22Rv1 (cell line): ENCODE data around the gene MAD1L1.

Experiments used
- ZFX ChIP-seq: fragments of 450-650 bp; IDR thresholded peaks from 2 replicates; pipeline ENCODE4 v1.6.1; 2017; ENCODE audit warnings: antibody characterized with exemption, borderline replicate concordance
- TF ChIP-seq, protein P1 (sequence below): fragments of 450-650 bp; IDR thresholded peaks from 2 replicates; pipeline ENCODE4 v1.5.1; 2017; ENCODE audit warnings: mild to moderate bottlenecking

DNA sequence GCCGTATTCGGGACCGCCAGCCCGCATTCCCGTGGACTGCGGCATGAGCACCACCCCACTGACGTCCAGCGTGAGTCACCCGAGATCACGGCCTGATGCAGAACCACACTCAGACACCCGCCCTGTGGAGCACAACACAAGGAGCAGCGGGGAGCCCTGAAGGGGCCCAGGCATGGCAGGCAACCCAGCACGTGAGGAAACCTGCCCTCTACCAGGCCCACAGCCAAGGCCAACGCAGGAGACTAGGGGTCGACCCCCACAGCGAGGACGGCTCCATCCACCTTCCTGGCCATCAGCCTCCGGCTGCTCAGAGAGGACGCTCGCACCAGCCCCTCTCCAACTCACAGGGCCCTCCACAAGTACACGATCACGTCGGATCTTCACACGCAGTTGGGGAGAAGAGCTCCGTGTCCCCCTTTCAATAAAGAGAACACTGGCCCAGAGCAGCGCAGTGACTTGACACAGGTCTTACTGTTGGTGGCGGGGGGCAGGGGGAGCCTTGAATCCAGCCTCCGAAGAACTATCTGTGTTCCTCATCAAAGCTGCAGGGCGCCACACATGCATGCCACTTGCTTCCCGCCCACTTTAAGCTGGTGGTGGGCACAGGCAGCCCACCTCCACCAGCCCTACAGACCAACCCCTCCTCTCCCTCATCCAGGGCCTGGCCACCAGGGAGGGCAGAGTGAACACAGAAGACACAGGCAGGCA, 22.0 kb downstream of the MAD1L1 start:
- TF ChIP-seq, protein P1, sequence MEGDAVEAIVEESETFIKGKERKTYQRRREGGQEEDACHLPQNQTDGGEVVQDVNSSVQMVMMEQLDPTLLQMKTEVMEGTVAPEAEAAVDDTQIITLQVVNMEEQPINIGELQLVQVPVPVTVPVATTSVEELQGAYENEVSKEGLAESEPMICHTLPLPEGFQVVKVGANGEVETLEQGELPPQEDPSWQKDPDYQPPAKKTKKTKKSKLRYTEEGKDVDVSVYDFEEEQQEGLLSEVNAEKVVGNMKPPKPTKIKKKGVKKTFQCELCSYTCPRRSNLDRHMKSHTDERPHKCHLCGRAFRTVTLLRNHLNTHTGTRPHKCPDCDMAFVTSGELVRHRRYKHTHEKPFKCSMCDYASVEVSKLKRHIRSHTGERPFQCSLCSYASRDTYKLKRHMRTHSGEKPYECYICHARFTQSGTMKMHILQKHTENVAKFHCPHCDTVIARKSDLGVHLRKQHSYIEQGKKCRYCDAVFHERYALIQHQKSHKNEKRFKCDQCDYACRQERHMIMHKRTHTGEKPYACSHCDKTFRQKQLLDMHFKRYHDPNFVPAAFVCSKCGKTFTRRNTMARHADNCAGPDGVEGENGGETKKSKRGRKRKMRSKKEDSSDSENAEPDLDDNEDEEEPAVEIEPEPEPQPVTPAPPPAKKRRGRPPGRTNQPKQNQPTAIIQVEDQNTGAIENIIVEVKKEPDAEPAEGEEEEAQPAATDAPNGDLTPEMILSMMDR, result no peak
- no peak for TF ChIP-seq ZFX
